NT2/D1 (cell line): Measurements from ENCODE around the gene SCNN1B.
"Not testable (repeated sequence)": the region's sequence is repeated elsewhere in the genome, so short reads cannot be mapped to it uniquely, and the experiment has no call there.

Experiments used
- DNase-seq: peaks from one replicate; pipeline ENCODE4 v3.0.0-alpha.2; 2011; ENCODE audit warnings: low read depth, low spot score
- H3K27me3 ChIP-seq: 2 replicates; pipeline ENCODE4 v1.6.0; 2011; ENCODE audit warnings: mild to moderate bottlenecking; ENCODE audit not compliant: insufficient read length, insufficient read depth
- H3K36me3 ChIP-seq: 2 replicates; pipeline ENCODE4 v1.6.1; 2011; ENCODE audit warnings: mild to moderate bottlenecking, low read length, mixed read lengths; ENCODE audit not compliant: insufficient read depth, insufficient read length
- H3K4me1 ChIP-seq: 2 replicates; pipeline ENCODE4 v1.5.1; 2011; ENCODE audit not compliant: insufficient read depth, insufficient read length
- H3K4me3 ChIP-seq: 2 replicates; pipeline ENCODE4 v1.5.1; 2011; ENCODE audit warnings: low read depth; ENCODE audit not compliant: insufficient read length
- H3K9ac ChIP-seq: 2 replicates; pipeline ENCODE4 v1.6.0; 2011; ENCODE audit warnings: low read depth; ENCODE audit not compliant: insufficient read length
- H3K9me3 ChIP-seq: 2 replicates; pipeline ENCODE4 v1.5.1; 2011; ENCODE audit warnings: mild to moderate bottlenecking, low read length; ENCODE audit not compliant: insufficient read depth
- SUZ12 ChIP-seq: IDR thresholded peaks from 2 replicates; pipeline ENCODE4 v1.6.1; 2011; ENCODE audit not compliant: insufficient read length, insufficient read depth; ENCODE audit errors: extremely low read depth
- YY1 ChIP-seq: IDR thresholded peaks from 2 replicates; pipeline ENCODE4 v1.6.1; 2011; ENCODE audit not compliant: insufficient read length, insufficient read depth
- ZNF274 ChIP-seq: IDR thresholded peaks from 2 replicates; pipeline ENCODE4 v1.6.1; 2011; ENCODE audit warnings: mild to moderate bottlenecking, low read depth, low read length

Gene SCNN1B

GRCh38 chr16:23302045-23302956 is at the start of gene SCNN1B:
Gene SCNN1B (plus strand): TSS chr16:23302302. CDS start chr16:23348600, 46,298 bp downstream.
- peaks cover 6% of the 10 kb centered on the region for H3K4me1 ChIP-seq
- H3K9me3 ChIP-seq = no peaks in the 10 kb centered on the region; the same call in 1 of the 2 replicates
- no peak for DNase-seq
- peaks cover 43% of the 10 kb centered on the region for H3K27me3 ChIP-seq
- H3K9ac ChIP-seq = peak within 1 kb of the TSS; percentile 69
- TF ChIP-seq SUZ12 (peak; percentile 62), ZNF274 (no peak)
- H3K4me3 ChIP-seq = peak within 1 kb of the TSS; percentile 58
- H3K36me3 ChIP-seq = no peaks in the 10 kb centered on the region

- TF ChIP-seq YY1 = no peak
- TF ChIP-seq ZNF274 = no peak
- TF ChIP-seq SUZ12 = no peak
Measured at GRCh38 chr16:23252310-23252709, 49.8 kb upstream of the SCNN1B start.

GRCh38 chr16:23253650-23254049 is 48.5 kb upstream of the SCNN1B start:
- not testable (repeated sequence) for H3K36me3 ChIP-seq, DNase-seq, H3K9me3 ChIP-seq, H3K4me1 ChIP-seq, H3K4me3 ChIP-seq, H3K27me3 ChIP-seq, H3K9ac ChIP-seq

More at GRCh38 chr16:23252310-23252709, 49.8 kb upstream of the SCNN1B start:
- Histone ChIP-seq H3K4me1 (no peaks in the 10 kb centered on the region), H3K9ac (no peak overlapping the region), H3K9me3 (no peaks in the 10 kb centered on the region), H3K4me3 (no peak overlapping the region), H3K36me3 (no peaks in the 10 kb centered on the region), H3K27me3 (no peaks in the 10 kb centered on the region)
- DNase-seq = no peak

- TF ChIP-seq YY1 = no peak
- TF ChIP-seq ZNF274 = no peak
- no peak for TF ChIP-seq SUZ12
- H3K9ac ChIP-seq = no peak overlapping the region
- H3K4me1 ChIP-seq = no peaks in the 10 kb centered on the region
- no peak overlapping the region for H3K4me3 ChIP-seq
- DNase-seq = no peak
- H3K36me3 ChIP-seq = no peaks in the 10 kb centered on the region
- no peaks in the 10 kb centered on the region for H3K27me3 ChIP-seq
- H3K9me3 ChIP-seq = no peaks in the 10 kb centered on the region
Measured at GRCh38 chr16:23254338-23254737, 47.8 kb upstream of the SCNN1B start.

- Histone ChIP-seq H3K4me1 (no peaks in the 10 kb centered on the region), H3K9ac (no peak overlapping the region), H3K36me3 (no peaks in the 10 kb centered on the region), H3K27me3 (no peaks in the 10 kb centered on the region), H3K4me3 (no peak overlapping the region), H3K9me3 (no peaks in the 10 kb centered on the region)
- DNase-seq = no peak
- no peak for TF ChIP-seq YY1
- no peak for TF ChIP-seq SUZ12
- no peak for TF ChIP-seq ZNF274
Measured at GRCh38 chr16:23255000-23255399, 47.1 kb upstream of the SCNN1B start.

- DNase-seq = no peak
- Histone ChIP-seq H3K9ac (no peak overlapping the region), H3K36me3 (no peaks in the 10 kb centered on the region), H3K9me3 (no peaks in the 10 kb centered on the region), H3K27me3 (no peaks in the 10 kb centered on the region), H3K4me1 (no peaks in the 10 kb centered on the region), H3K4me3 (no peak overlapping the region)
- TF ChIP-seq SUZ12 (no peak), ZNF274 (no peak), YY1 (no peak)
Measured at GRCh38 chr16:23256440-23256839, 45.7 kb upstream of the SCNN1B start.

GRCh38 chr16:23257682-23258081 is 44.4 kb upstream of the SCNN1B start:
- Histone ChIP-seq H3K36me3 (no peaks in the 10 kb centered on the region), H3K9ac (no peak overlapping the region), H3K4me1 (no peaks in the 10 kb centered on the region), H3K4me3 (no peak overlapping the region), H3K27me3 (no peaks in the 10 kb centered on the region), H3K9me3 (no peaks in the 10 kb centered on the region)
- TF ChIP-seq ZNF274 (no peak), YY1 (no peak), SUZ12 (no peak)
- no peak for DNase-seq

GRCh38 chr16:23258919-23259237 is 43.2 kb upstream of the SCNN1B start:
- no peaks in the 10 kb centered on the region for H3K4me1 ChIP-seq
- TF ChIP-seq ZNF274 (no peak), SUZ12 (no peak), YY1 (no peak)
- H3K9me3 ChIP-seq = no peaks in the 10 kb centered on the region
- H3K27me3 ChIP-seq = no peaks in the 10 kb centered on the region
- no peak for DNase-seq
- no peaks in the 10 kb centered on the region for H3K36me3 ChIP-seq
- no peak overlapping the region for H3K4me3 ChIP-seq
- no peak overlapping the region for H3K9ac ChIP-seq
